Activated CD4-positive, alpha-beta memory T cell treated with anti-CD3 and anti-CD28 coated beads, Interleukin-2, amount 10 ng/mL, durations not matched to agents 7 days and 5 days (primary cell): ENCODE data around the gene ILKAP. TPM values are rescaled to one million over a fixed set of nuclear protein-coding genes. Genes with fewer than 3 reads are reported as not detected.

Experiments used
- CTCF ChIA-PET: fragments of 350-600 bp; sonication (Branson Sonifier 250); formaldehyde crosslinking; loops from one replicate; lab custom pipeline; 2021; ENCODE audit warnings: antibody characterized with exemption, inconsistent platforms; lab: Charles Lee
- POLR2A ChIA-PET: fragments of 350-600 bp; sonication (Branson Sonifier 250); formaldehyde crosslinking; loops from one replicate; lab custom pipeline; 2021; ENCODE audit warnings: antibody characterized with exemption; lab: Charles Lee
- DNase-seq: peaks from one replicate; pipeline ENCODE4 v3.0.0-alpha.2; 2020
- H3K27ac Mint-ChIP-seq: one replicate; pipeline ENCODE4 v1.8.0; 2021; ENCODE audit warnings: mild to moderate bottlenecking, mixed read lengths
- H3K27me3 Mint-ChIP-seq: one replicate; pipeline ENCODE4 v1.8.0; 2021; ENCODE audit warnings: mixed read lengths
- H3K36me3 Mint-ChIP-seq: one replicate; pipeline ENCODE4 v1.8.0; 2021; ENCODE audit warnings: low read depth, mixed read lengths
- H3K4me1 Mint-ChIP-seq: one replicate; pipeline ENCODE4 v1.8.0; 2021; ENCODE audit warnings: mixed read lengths
- H3K4me3 Mint-ChIP-seq: one replicate; pipeline ENCODE4 v1.8.0; 2021; ENCODE audit warnings: mild to moderate bottlenecking, mixed read lengths
- H3K9me3 Mint-ChIP-seq: one replicate; pipeline ENCODE4 v1.8.0; 2021; ENCODE audit warnings: mixed read lengths
- total RNA-seq, 2 experiments: library from RNA; stranded (reverse); gene quantifications; one replicate each; pipeline ENCODE4 v1.2.3, GENCODE V29; 2021

The ILKAP gene
- total RNA-seq, 2 experiments from 2014 or later, result 50.8 to 54.3 TPM

- H3K4me1 Mint-ChIP-seq, result peaks cover 4% of the 10 kb centered on the region
- no peaks in the 10 kb centered on the region for H3K9me3 Mint-ChIP-seq
- POLR2A ChIA-PET, result no interaction called here
- DNase-seq, result no peak
- no peak overlapping the region for H3K27ac Mint-ChIP-seq
- H3K4me3 Mint-ChIP-seq, result no peak overlapping the region
- H3K36me3 Mint-ChIP-seq, result no peaks in the 10 kb centered on the region
- CTCF ChIA-PET, result no interaction called here
- peaks cover 16% of the 10 kb centered on the region for H3K27me3 Mint-ChIP-seq
Observed at GRCh38 chr2:238155761-238156694, 47.5 kb downstream of the ILKAP start.

GRCh38 chr2:238155051-238155760, 48.3 kb downstream of the ILKAP start:
- Mint-ChIP-seq H3K4me3 (no peak overlapping the region), H3K36me3 (no peaks in the 10 kb centered on the region), H3K4me1 (peaks cover 4% of the 10 kb centered on the region), H3K27me3 (peaks cover 9% of the 10 kb centered on the region), H3K9me3 (no peaks in the 10 kb centered on the region), H3K27ac (no peak overlapping the region)
- DNase-seq, result no peak
- POLR2A ChIA-PET, result no interaction called here
- CTCF ChIA-PET, result interaction anchor here (1.0 kb wide), 1 partner anchor 12 kb away, joined by 3 read pairs; no protein-coding TSS in a partner anchor

- ChIA-PET CTCF (interaction anchor here (1.0 kb wide), 1 partner anchor 11 kb away, joined by 3 read pairs; no protein-coding TSS in a partner anchor), POLR2A (no interaction called here)
- H3K4me1 Mint-ChIP-seq, result peaks cover 4% of the 10 kb centered on the region
- no peaks in the 10 kb centered on the region for H3K36me3 Mint-ChIP-seq
- H3K4me3 Mint-ChIP-seq, result no peak overlapping the region
- no peak for DNase-seq
- H3K27ac Mint-ChIP-seq, result no peak overlapping the region
- H3K27me3 Mint-ChIP-seq, result peaks cover 4% of the 10 kb centered on the region
- no peaks in the 10 kb centered on the region for H3K9me3 Mint-ChIP-seq
Observed at GRCh38 chr2:238154570-238154969, 48.9 kb downstream of the ILKAP start.

GRCh38 chr2:238152771-238153688, 50.5 kb downstream of the ILKAP start:
- ChIA-PET POLR2A (no interaction called here), CTCF (no interaction called here)
- Mint-ChIP-seq H3K27me3 (no peaks in the 10 kb centered on the region), H3K36me3 (no peaks in the 10 kb centered on the region), H3K4me3 (no peak overlapping the region), H3K27ac (no peak overlapping the region), H3K9me3 (no peaks in the 10 kb centered on the region), H3K4me1 (no peaks in the 10 kb centered on the region)
- DNase-seq, result no peak

GRCh38 chr2:238151628-238152235, 51.8 kb downstream of the ILKAP start:
- H3K36me3 Mint-ChIP-seq, result no peaks in the 10 kb centered on the region
- H3K4me3 Mint-ChIP-seq, result no peak overlapping the region
- ChIA-PET CTCF (interaction anchor here (0.8 kb wide), 1 partner anchor 14 kb away, joined by 4 read pairs; no protein-coding TSS in a partner anchor), POLR2A (no interaction called here)
- H3K9me3 Mint-ChIP-seq, result no peaks in the 10 kb centered on the region
- no peaks in the 10 kb centered on the region for H3K27me3 Mint-ChIP-seq
- DNase-seq, result no peak
- no peaks in the 10 kb centered on the region for H3K4me1 Mint-ChIP-seq
- H3K27ac Mint-ChIP-seq, result no peak overlapping the region

- Mint-ChIP-seq H3K4me1 (no peaks in the 10 kb centered on the region), H3K36me3 (no peaks in the 10 kb centered on the region), H3K27me3 (no peaks in the 10 kb centered on the region), H3K9me3 (no peaks in the 10 kb centered on the region), H3K27ac (no peak overlapping the region), H3K4me3 (no peak overlapping the region)
- POLR2A ChIA-PET, result no interaction called here
- DNase-seq, result no peak
- CTCF ChIA-PET, result no interaction called here
Observed at GRCh38 chr2:238151205-238151604, 52.3 kb downstream of the ILKAP start.

- DNase-seq, result no peak
- no peaks in the 10 kb centered on the region for H3K4me1 Mint-ChIP-seq
- ChIA-PET POLR2A (no interaction called here), CTCF (no interaction called here)
- H3K27ac Mint-ChIP-seq, result no peak overlapping the region
- no peaks in the 10 kb centered on the region for H3K36me3 Mint-ChIP-seq
- H3K27me3 Mint-ChIP-seq, result no peaks in the 10 kb centered on the region
- no peaks in the 10 kb centered on the region for H3K9me3 Mint-ChIP-seq
- H3K4me3 Mint-ChIP-seq, result no peak overlapping the region
Observed at GRCh38 chr2:238150686-238151085, 52.8 kb downstream of the ILKAP start.

- no peaks in the 10 kb centered on the region for H3K9me3 Mint-ChIP-seq
- no peak for DNase-seq
- POLR2A ChIA-PET, result no interaction called here
- no peaks in the 10 kb centered on the region for H3K36me3 Mint-ChIP-seq
- H3K4me1 Mint-ChIP-seq, result no peaks in the 10 kb centered on the region
- no peak overlapping the region for H3K27ac Mint-ChIP-seq
- CTCF ChIA-PET, result no interaction called here
- H3K27me3 Mint-ChIP-seq, result no peaks in the 10 kb centered on the region
- H3K4me3 Mint-ChIP-seq, result no peak overlapping the region
Observed at GRCh38 chr2:238149841-238150572, 53.5 kb downstream of the ILKAP start.

GRCh38 chr2:238148981-238149380, 54.5 kb downstream of the ILKAP start:
- Mint-ChIP-seq H3K36me3 (no peaks in the 10 kb centered on the region), H3K9me3 (no peaks in the 10 kb centered on the region), H3K27me3 (no peaks in the 10 kb centered on the region), H3K27ac (no peak overlapping the region), H3K4me1 (no peaks in the 10 kb centered on the region), H3K4me3 (no peak overlapping the region)
- ChIA-PET CTCF (no interaction called here), POLR2A (no interaction called here)
- no peak for DNase-seq

GRCh38 chr2:238146884-238147544, 56.5 kb downstream of the ILKAP start:
- H3K4me1 Mint-ChIP-seq, result no peaks in the 10 kb centered on the region
- H3K36me3 Mint-ChIP-seq, result no peaks in the 10 kb centered on the region
- ChIA-PET POLR2A (no interaction called here), CTCF (no interaction called here)
- no peaks in the 10 kb centered on the region for H3K27me3 Mint-ChIP-seq
- no peak for DNase-seq
- no peak overlapping the region for H3K27ac Mint-ChIP-seq
- H3K9me3 Mint-ChIP-seq, result no peaks in the 10 kb centered on the region
- H3K4me3 Mint-ChIP-seq, result no peak overlapping the region

GRCh38 chr2:238145851-238146250, 57.6 kb downstream of the ILKAP start:
- no peaks in the 10 kb centered on the region for H3K36me3 Mint-ChIP-seq
- H3K9me3 Mint-ChIP-seq, result no peaks in the 10 kb centered on the region
- H3K4me3 Mint-ChIP-seq, result no peak overlapping the region
- POLR2A ChIA-PET, result no interaction called here
- CTCF ChIA-PET, result no interaction called here
- peaks cover 2% of the 10 kb centered on the region for H3K4me1 Mint-ChIP-seq
- no peaks in the 10 kb centered on the region for H3K27me3 Mint-ChIP-seq
- no peak overlapping the region for H3K27ac Mint-ChIP-seq
- DNase-seq, result no peak
